CD14-positive monocyte (primary cell): ENCODE data around the gene FIGN. TPM values are rescaled to one million over a fixed set of nuclear protein-coding genes. Genes with fewer than 3 reads are reported as not detected.

ENCODE experiments used
- DNase-seq, 3 donors: peaks; one replicate each; pipeline ENCODE4 v3.0.0-alpha.2; 2011 to 2022
- H2AFZ ChIP-seq: 2 replicates; pipeline ENCODE4 v1.6.0; 2012; ENCODE audit warnings: mild to moderate bottlenecking, low read depth, low read length, inconsistent platforms; ENCODE audit not compliant: insufficient read depth, poor library complexity, severe bottlenecking
- H3K27ac ChIP-seq, 2 donors: 1 replicate in 1 of 2; 2 replicates in 1 of 2; pipeline ENCODE4 v1.5.1; 2012 to 2013; ENCODE audit warnings: low read length in 2 of 2, control low read depth in 1 of 2, inconsistent platforms in 1 of 2, low read depth in 1 of 2, mild to moderate bottlenecking in 1 of 2
- H3K27me3 ChIP-seq, 2 donors: one replicate each; pipeline versions ENCODE4 v1.6.0 to v1.6.1; 2011 to 2013; ENCODE audit warnings: low read length in 2 of 2; ENCODE audit not compliant: control insufficient read depth in 2 of 2, insufficient read depth in 2 of 2
- H3K36me3 ChIP-seq, 2 donors: replicated peaks in 1 of 2; 1 replicate in 1 of 2; 2 replicates in 1 of 2; pipeline versions ENCODE4 v1.5.1 to v1.6.1; 2012 to 2013; ENCODE audit warnings: low read length in 2 of 2, control low read depth in 1 of 2, inconsistent platforms in 1 of 2, mild to moderate bottlenecking in 1 of 2; ENCODE audit not compliant: insufficient read depth in 2 of 2, control insufficient read depth in 1 of 2
- H3K4me1 ChIP-seq, 2 donors: 1 replicate in 1 of 2; 2 replicates in 1 of 2; pipeline versions ENCODE4 v1.5.1 to v1.6.1; 2012 to 2013; ENCODE audit warnings: low read length in 2 of 2, control low read depth in 1 of 2, inconsistent platforms in 1 of 2, mild to moderate bottlenecking in 1 of 2, moderate library complexity in 1 of 2; ENCODE audit not compliant: insufficient read depth in 2 of 2, control insufficient read depth in 1 of 2
- H3K4me2 ChIP-seq: replicated peaks from 2 replicates; pipeline ENCODE3; 2012; ENCODE audit warnings: low read length, moderate library complexity, mild to moderate bottlenecking; ENCODE audit not compliant: poor library complexity, severe bottlenecking; ENCODE audit errors: extremely low read depth
- H3K4me3 ChIP-seq, 3 experiments: fragments of 200-600 bp in 1 of 3; sonication (generic) in 1 of 3; replicated peaks in 1 of 3; 1 replicate in 2 of 3; 2 replicates in 1 of 3; pipeline ENCODE4 v1.5.1; 2011 to 2013; ENCODE audit warnings: low read length in 3 of 3, mild to moderate bottlenecking in 3 of 3, control low read depth in 2 of 3, low read depth in 2 of 3, inconsistent platforms in 1 of 3, moderate library complexity in 1 of 3
- H3K79me2 ChIP-seq: 2 replicates; pipeline ENCODE4 v1.6.0; 2012; ENCODE audit warnings: mild to moderate bottlenecking, control low read depth, inconsistent platforms, low read length, moderate library complexity; ENCODE audit not compliant: insufficient read depth
- H3K9ac ChIP-seq: 2 replicates; pipeline ENCODE4 v1.6.0; 2017; ENCODE audit warnings: low read length, mild to moderate bottlenecking; ENCODE audit not compliant: insufficient read depth, poor library complexity, severe bottlenecking
- H3K9me3 ChIP-seq, 2 donors: replicated peaks in 1 of 2; 1 replicate in 1 of 2; 2 replicates in 1 of 2; pipeline versions ENCODE4 v1.5.1 to v1.6.1; 2012 to 2013; ENCODE audit warnings: low read length in 2 of 2, control low read depth in 1 of 2; ENCODE audit not compliant: control insufficient read depth in 1 of 2, insufficient read depth in 1 of 2
- H4K20me1 ChIP-seq: 2 replicates; pipeline ENCODE4 v1.6.0; 2012; ENCODE audit warnings: mild to moderate bottlenecking, low read length, control low read depth, moderate library complexity; ENCODE audit not compliant: insufficient read depth
- H3K27ac Mint-ChIP-seq, 7 donors: one replicate each; pipeline ENCODE4 v1.8.0; 2020; ENCODE audit warnings: mild to moderate bottlenecking in 7 of 7, mixed read lengths in 7 of 7, moderate library complexity in 6 of 7, inconsistent platforms in 2 of 7
- H3K27me3 Mint-ChIP-seq, 3 donors: one replicate each; pipeline ENCODE4 v1.8.0; 2021 to 2022; ENCODE audit warnings: low read depth in 3 of 3, mild to moderate bottlenecking in 3 of 3, mixed read lengths in 3 of 3, moderate library complexity in 3 of 3, inconsistent platforms in 1 of 3
- H3K36me3 Mint-ChIP-seq, 2 donors: one replicate each; pipeline ENCODE4 v1.8.0; 2020; ENCODE audit warnings: mixed read lengths in 2 of 2, inconsistent platforms in 1 of 2, mild to moderate bottlenecking in 1 of 2
- H3K4me1 Mint-ChIP-seq: one replicate; pipeline ENCODE4 v1.8.0; 2020; ENCODE audit warnings: mild to moderate bottlenecking, mixed read lengths
- H3K4me3 Mint-ChIP-seq, 2 donors: one replicate each; pipeline ENCODE4 v1.8.0; 2020; ENCODE audit warnings: mild to moderate bottlenecking in 2 of 2, mixed read lengths in 2 of 2, moderate library complexity in 1 of 2
- H3K9me3 Mint-ChIP-seq, 7 donors: one replicate each; pipeline ENCODE4 v1.8.0; 2020 to 2022; ENCODE audit warnings: mixed read lengths in 7 of 7, mild to moderate bottlenecking in 6 of 7, moderate library complexity in 6 of 7, inconsistent platforms in 2 of 7
- WGBS: methylation state at CpG from one replicate; pipeline ENCODE4 v1.1.5; 2013; ENCODE audit warnings: missing lambda C conversion rate; ENCODE audit not compliant: insufficient coverage; 5-methylcytosine and 5-hydroxymethylcytosine counted together
- intact Hi-C, 2 donors: fragments of 100-400 bp; cut with micrococcal nuclease; formaldehyde crosslinking; loops; one replicate each; pipeline versions ENCODE4 v1.15.0 to v1.15.1; 2023
- polyA plus RNA-seq, 3 donors: library from polyadenylated mRNA; depleted of rRNA in 1 of 3; unstranded in 2 of 3; stranded (reverse) in 1 of 3; fragments of 300-500 nt in 2 of 3; fragments of >200 nt in 1 of 3; fragmentation: Illumina TruSeq in 2 of 3; gene quantifications; 1 replicate in 2 of 3; 2 replicates in 1 of 3; pipeline ENCODE4 v1.2.3, GENCODE V29; 2012 to 2021
- TF ChIP-seq, protein P1 (sequence below): fragments of 200-600 bp; IDR thresholded peaks from one replicate; pipeline ENCODE4 v1.8.0; 2022; ENCODE audit warnings: antibody characterized with exemption, mild to moderate bottlenecking

Gene FIGN
- polyA plus RNA-seq, 3 donors: not detected

DNA sequence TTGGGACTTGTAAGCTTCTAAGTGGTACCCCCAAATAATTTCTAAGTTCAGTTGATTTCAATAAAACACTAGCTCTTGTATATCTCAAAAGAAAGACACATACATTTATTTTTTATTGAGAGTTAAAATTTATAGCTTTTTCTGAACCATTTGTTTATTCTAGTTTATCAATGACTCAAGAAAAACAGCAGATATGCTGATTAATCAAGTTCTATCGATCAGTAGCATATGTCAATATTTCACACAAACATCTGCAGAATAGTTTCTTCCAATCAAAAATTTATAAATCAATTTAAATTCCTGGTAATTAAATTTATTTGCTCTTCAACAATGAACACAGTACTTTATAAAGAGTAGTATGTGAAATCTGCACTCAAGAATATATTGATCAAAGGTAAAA, 5.3 kb downstream of the FIGN start:
- Histone ChIP-seq H3K9me3 (peaks cover 0 to 5% of the 10 kb centered on the region in 2 donors), H3K27ac (no peak overlapping the region), H3K79me2 (no peaks in the 10 kb centered on the region), H3K4me1 (peaks cover 0 to 3% of the 10 kb centered on the region in 2 donors), H2AFZ (no peak overlapping the region), H3K4me3 (no peak overlapping the region), H3K36me3 (no peaks in the 10 kb centered on the region), H3K4me2 (no peak overlapping the region), H4K20me1 (no peaks in the 10 kb centered on the region), H3K9ac (no peak overlapping the region), H3K27me3 (peaks cover 14 to 29% of the 10 kb centered on the region in 2 donors)
- Mint-ChIP-seq H3K9me3 (peaks cover 0 to 6% (median 0%) of the 10 kb centered on the region in 7 donors), H3K4me1 (no peaks in the 10 kb centered on the region), H3K27ac (no peak overlapping the region), H3K36me3 (no peaks in the 10 kb centered on the region), H3K4me3 (no peak overlapping the region), H3K27me3 (peaks cover 22 to 38% (median 33%) of the 10 kb centered on the region in 3 donors)
- intact Hi-C loops: no loop called here
- TF ChIP-seq, protein P1, sequence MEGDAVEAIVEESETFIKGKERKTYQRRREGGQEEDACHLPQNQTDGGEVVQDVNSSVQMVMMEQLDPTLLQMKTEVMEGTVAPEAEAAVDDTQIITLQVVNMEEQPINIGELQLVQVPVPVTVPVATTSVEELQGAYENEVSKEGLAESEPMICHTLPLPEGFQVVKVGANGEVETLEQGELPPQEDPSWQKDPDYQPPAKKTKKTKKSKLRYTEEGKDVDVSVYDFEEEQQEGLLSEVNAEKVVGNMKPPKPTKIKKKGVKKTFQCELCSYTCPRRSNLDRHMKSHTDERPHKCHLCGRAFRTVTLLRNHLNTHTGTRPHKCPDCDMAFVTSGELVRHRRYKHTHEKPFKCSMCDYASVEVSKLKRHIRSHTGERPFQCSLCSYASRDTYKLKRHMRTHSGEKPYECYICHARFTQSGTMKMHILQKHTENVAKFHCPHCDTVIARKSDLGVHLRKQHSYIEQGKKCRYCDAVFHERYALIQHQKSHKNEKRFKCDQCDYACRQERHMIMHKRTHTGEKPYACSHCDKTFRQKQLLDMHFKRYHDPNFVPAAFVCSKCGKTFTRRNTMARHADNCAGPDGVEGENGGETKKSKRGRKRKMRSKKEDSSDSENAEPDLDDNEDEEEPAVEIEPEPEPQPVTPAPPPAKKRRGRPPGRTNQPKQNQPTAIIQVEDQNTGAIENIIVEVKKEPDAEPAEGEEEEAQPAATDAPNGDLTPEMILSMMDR: no peak
- no CpG with 5 or more reads among the region's 1 CpG for WGBS
- DNase-seq: no peak

DNA sequence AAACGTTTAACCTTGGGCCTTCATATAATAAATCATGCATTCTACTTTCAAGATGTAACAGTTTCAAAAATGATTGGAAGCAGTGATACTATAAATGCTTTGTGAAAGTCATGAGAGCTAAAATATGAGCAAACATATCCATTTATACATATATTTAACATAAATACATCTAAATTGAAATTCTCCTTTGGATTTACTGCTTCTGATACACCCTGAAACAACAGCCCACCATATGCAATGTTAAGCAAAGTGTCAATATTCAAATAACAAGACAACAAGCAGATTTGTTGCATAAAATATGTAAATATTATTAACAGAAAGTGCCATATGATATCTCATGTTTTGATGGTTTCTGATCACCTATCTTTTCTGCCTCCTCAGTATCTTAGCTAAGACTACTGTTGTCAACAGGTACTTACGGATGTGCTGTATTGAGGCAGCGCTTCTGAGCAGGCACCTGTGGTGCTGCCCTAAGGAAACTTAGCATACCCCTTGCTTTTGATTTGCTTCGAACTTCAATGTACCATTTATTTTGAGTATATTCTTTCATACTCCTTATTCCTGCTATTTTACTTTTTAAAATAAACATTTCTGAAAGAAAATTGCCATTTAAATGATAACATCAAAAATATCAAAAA, 6.1 kb downstream of the FIGN start:
- intact Hi-C loops: no loop called here
- Histone ChIP-seq H3K4me3 (no peak overlapping the region), H3K9ac (no peak overlapping the region), H2AFZ (no peak overlapping the region), H3K4me2 (no peak overlapping the region), H3K27me3 (peaks cover 6 to 21% of the 10 kb centered on the region in 2 donors), H3K27ac (no peak overlapping the region), H3K36me3 (no peaks in the 10 kb centered on the region), H4K20me1 (no peaks in the 10 kb centered on the region), H3K4me1 (no peaks in the 10 kb centered on the region), H3K79me2 (no peaks in the 10 kb centered on the region), H3K9me3 (peaks cover 0 to 2% of the 10 kb centered on the region in 2 donors)
- WGBS: 100% methylated on average over 2 of the region's 4 CpGs
- H3K4me1 Mint-ChIP-seq: no peaks in the 10 kb centered on the region
- no peak overlapping the region for H3K4me3 Mint-ChIP-seq
- no peak overlapping the region for H3K27ac Mint-ChIP-seq
- no peak for DNase-seq
- peaks cover 14 to 30% (median 26%) of the 10 kb centered on the region in 3 donors for H3K27me3 Mint-ChIP-seq
- TF ChIP-seq, protein P1: no peak
- H3K9me3 Mint-ChIP-seq: peaks cover 0 to 6% (median 0%) of the 10 kb centered on the region in 7 donors
- no peaks in the 10 kb centered on the region for H3K36me3 Mint-ChIP-seq
